PC-3 (cell line): ENCODE measurements around the gene RSPRY1. TPM values are rescaled to one million over a fixed set of nuclear protein-coding genes. Genes with fewer than 3 reads are reported as not detected.

ENCODE experiments used
- ATAC-seq: fragments of 200-7000 bp; cut with Tn5 transposase; 2 replicates; pipeline ENCODE4 v1.9.1; 2020; ENCODE audit warnings: mild to moderate bottlenecking, moderate library complexity
- BruUV-seq: library from RNA; stranded (reverse); fragments of 400-500 nt; replicated peaks from 2 replicates; lab custom pipeline; 2021; lab: Mats Ljungman, UMichigan
- CTCF ChIA-PET: fragments of 300-600 bp; sonication (Branson Sonifier 250); formaldehyde crosslinking; loops from one replicate; lab custom pipeline; 2022; ENCODE audit warnings: antibody characterized with exemption; lab: Charles Lee
- POLR2A ChIA-PET: fragments of 300-600 bp; sonication (Branson Sonifier 250); formaldehyde crosslinking; loops from one replicate; lab custom pipeline; 2022; ENCODE audit warnings: antibody characterized with exemption; ENCODE audit not compliant: unreplicated experiment; lab: Charles Lee
- DNase-seq: peaks from one replicate; pipeline ENCODE4 v3.0.0-alpha.2; 2015
- H2AFZ ChIP-seq: fragments of 300-600 bp; sonication (generic); 2 replicates; pipeline ENCODE4 v1.6.0; 2016; ENCODE audit warnings: antibody characterized with exemption, low read length
- H3F3A ChIP-seq: fragments of 300-600 bp; sonication (generic); one replicate; pipeline ENCODE4 v1.6.0; 2017; ENCODE audit warnings: antibody characterized with exemption, low read length, control low read depth, mild to moderate bottlenecking; ENCODE audit not compliant: unreplicated experiment
- H3K27ac ChIP-seq: fragments of 300-600 bp; sonication (generic); 2 replicates; pipeline ENCODE4 v1.5.1; 2016; ENCODE audit warnings: mild to moderate bottlenecking, low read length
- H3K27me3 ChIP-seq: fragments of 300-600 bp; sonication (generic); 2 replicates; pipeline ENCODE4 v1.6.1; 2016; ENCODE audit warnings: low read length, mixed read lengths
- H3K36me3 ChIP-seq: fragments of 300-600 bp; sonication (generic); 2 replicates; pipeline ENCODE4 v1.6.1; 2016; ENCODE audit warnings: low read depth, mixed run types, low read length, mixed read lengths
- H3K4me1 ChIP-seq: fragments of 300-600 bp; sonication (generic); 2 replicates; pipeline ENCODE4 v1.5.1; 2016; ENCODE audit warnings: low read length; ENCODE audit not compliant: insufficient read depth
- H3K4me2 ChIP-seq: fragments of 300-600 bp; sonication (generic); 2 replicates; pipeline ENCODE4 v1.6.0; 2016; ENCODE audit warnings: low read length
- H3K4me3 ChIP-seq: fragments of 300-600 bp; sonication (generic); 2 replicates; pipeline ENCODE4 v1.5.1; 2016; ENCODE audit warnings: mild to moderate bottlenecking, low read length, mixed read lengths
- H3K79me2 ChIP-seq: fragments of 300-600 bp; sonication (generic); 2 replicates; pipeline ENCODE4 v1.6.1; 2017; ENCODE audit warnings: low read length, mixed read lengths
- H3K9ac ChIP-seq: fragments of 300-600 bp; sonication (generic); 2 replicates; pipeline ENCODE4 v1.6.0; 2016; ENCODE audit warnings: mild to moderate bottlenecking, low read length
- H3K9me2 ChIP-seq: fragments of 300-600 bp; sonication (generic); replicated peaks from 2 replicates; pipeline ENCODE4 v1.6.1; 2016; ENCODE audit warnings: mixed run types, low read length, mixed read lengths
- H3K9me3 ChIP-seq: fragments of 300-600 bp; sonication (generic); 2 replicates; pipeline ENCODE4 v1.6.1; 2016; ENCODE audit warnings: low read length, mixed read lengths
- H4K20me1 ChIP-seq: fragments of 300-600 bp; sonication (generic); 2 replicates; pipeline ENCODE4 v1.6.1; 2016; ENCODE audit warnings: low read length, mixed read lengths
- EZH2 ChIP-seq: fragments of 300-600 bp; sonication (generic); IDR thresholded peaks from one replicate; pipeline ENCODE4 v1.6.1; 2017; ENCODE audit warnings: antibody characterized with exemption, mild to moderate bottlenecking, low read length; ENCODE audit not compliant: unreplicated experiment
- EZH2phosphoT487 ChIP-seq: fragments of 300-600 bp; sonication (generic); IDR thresholded peaks from 2 replicates; pipeline ENCODE4 v1.6.1; 2018; ENCODE audit warnings: mild to moderate bottlenecking, antibody characterized with exemption, low read length, borderline replicate concordance
- intact Hi-C: fragments of 100-400 bp; cut with micrococcal nuclease; formaldehyde crosslinking; loops from 2 replicates; pipeline ENCODE4 v1.9.0; 2023
- total RNA-seq: library from RNA; depleted of rRNA; stranded (reverse); fragments of >200 nt; gene quantifications from 2 replicates; pipeline ENCODE4 v1.2.3, GENCODE V29; 2014
- TF ChIP-seq, protein P1 (sequence below): fragments of 300-600 bp; sonication (generic); conservative IDR thresholded peaks from 2 replicates; pipeline ENCODE4 v1.5.1; 2017; ENCODE audit warnings: antibody characterized with exemption, low read depth, mild to moderate bottlenecking, low read length

RSPRY1 gene
- total RNA-seq, 1 experiment from 2014 or later: 17.5 TPM

DNA sequence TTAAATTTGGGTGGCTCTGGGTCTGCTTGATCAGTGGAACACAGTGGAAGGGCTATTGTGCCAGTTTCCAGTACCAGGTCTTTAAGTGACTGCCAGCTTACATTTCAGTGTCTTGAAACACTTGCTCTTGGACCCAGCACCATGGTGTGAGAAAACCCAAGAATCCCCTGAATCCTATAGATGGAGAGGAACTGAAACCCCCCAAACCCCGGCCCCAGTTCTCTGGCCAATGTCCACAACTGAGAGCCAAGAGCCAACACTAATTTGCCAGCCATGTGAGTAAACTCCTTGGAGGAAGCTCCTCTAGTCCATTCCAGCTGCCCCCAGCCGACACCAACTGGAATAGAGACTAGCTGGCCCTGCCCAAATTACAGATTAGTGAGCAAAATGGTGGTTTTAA is 56.5 kb downstream of the RSPRY1 start:
- Histone ChIP-seq H2AFZ (no peak overlapping the region), H3K4me3 (no peak overlapping the region), H3F3A (no peaks in the 10 kb centered on the region), H3K9me2 (no peaks in the 10 kb centered on the region), H3K79me2 (peaks cover 16% of the 10 kb centered on the region), H3K27ac (no peak overlapping the region), H3K9ac (no peak overlapping the region), H3K4me1 (peaks cover 12% of the 10 kb centered on the region; the same call in 1 of the 2 replicates), H3K36me3 (peaks cover 15% of the 10 kb centered on the region; the same call in 1 of the 2 replicates), H3K9me3 (no peaks in the 10 kb centered on the region), H3K4me2 (no peak overlapping the region), H3K27me3 (no peaks in the 10 kb centered on the region), H4K20me1 (no peaks in the 10 kb centered on the region)
- intact Hi-C loops: no loop called here
- ATAC-seq (no peak), DNase-seq (no peak)
- CTCF ChIA-PET: no interaction called here
- POLR2A ChIA-PET: no interaction called here
- TF ChIP-seq, protein P1, sequence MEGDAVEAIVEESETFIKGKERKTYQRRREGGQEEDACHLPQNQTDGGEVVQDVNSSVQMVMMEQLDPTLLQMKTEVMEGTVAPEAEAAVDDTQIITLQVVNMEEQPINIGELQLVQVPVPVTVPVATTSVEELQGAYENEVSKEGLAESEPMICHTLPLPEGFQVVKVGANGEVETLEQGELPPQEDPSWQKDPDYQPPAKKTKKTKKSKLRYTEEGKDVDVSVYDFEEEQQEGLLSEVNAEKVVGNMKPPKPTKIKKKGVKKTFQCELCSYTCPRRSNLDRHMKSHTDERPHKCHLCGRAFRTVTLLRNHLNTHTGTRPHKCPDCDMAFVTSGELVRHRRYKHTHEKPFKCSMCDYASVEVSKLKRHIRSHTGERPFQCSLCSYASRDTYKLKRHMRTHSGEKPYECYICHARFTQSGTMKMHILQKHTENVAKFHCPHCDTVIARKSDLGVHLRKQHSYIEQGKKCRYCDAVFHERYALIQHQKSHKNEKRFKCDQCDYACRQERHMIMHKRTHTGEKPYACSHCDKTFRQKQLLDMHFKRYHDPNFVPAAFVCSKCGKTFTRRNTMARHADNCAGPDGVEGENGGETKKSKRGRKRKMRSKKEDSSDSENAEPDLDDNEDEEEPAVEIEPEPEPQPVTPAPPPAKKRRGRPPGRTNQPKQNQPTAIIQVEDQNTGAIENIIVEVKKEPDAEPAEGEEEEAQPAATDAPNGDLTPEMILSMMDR: no peak
- TF ChIP-seq EZH2: no peak
- no peak for TF ChIP-seq EZH2phosphoT487
- BruUV-seq: no TSS peak

DNA sequence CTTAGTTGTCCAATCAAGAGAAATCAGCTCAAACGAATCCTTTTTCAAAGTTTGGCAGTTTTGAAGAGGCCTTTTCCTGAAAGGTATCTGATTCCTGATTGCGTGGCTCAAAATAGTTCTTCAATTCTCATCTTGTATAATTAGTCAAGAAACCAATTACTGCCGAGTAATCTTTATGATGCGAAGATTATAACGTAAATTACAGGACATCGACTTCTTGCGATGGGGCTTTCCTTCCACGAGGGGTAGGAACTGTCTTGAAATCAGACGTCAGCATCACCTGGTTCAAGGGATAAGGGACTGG is 58.3 kb downstream of the RSPRY1 start:
- intact Hi-C loops: loop anchor here (1.0 to 2.0 kb wide), 2 partner anchors 32 to 178 kb away; no protein-coding TSS in a partner anchor
- Histone ChIP-seq H3K4me2 (peak overlapping the region; percentile 78), H3K9me2 (no peaks in the 10 kb centered on the region), H4K20me1 (no peaks in the 10 kb centered on the region), H3K27me3 (no peaks in the 10 kb centered on the region), H2AFZ (peak overlapping the region; percentile 78), H3K9ac (peak overlapping the region; percentile 20), H3K27ac (peak overlapping the region; percentile 36), H3K9me3 (no peaks in the 10 kb centered on the region), H3K36me3 (peaks cover 3% of the 10 kb centered on the region), H3F3A (no peaks in the 10 kb centered on the region), H3K4me3 (peak overlapping the region; percentile 79), H3K4me1 (peaks cover 12% of the 10 kb centered on the region; the same call in 1 of the 2 replicates), H3K79me2 (peaks cover 16% of the 10 kb centered on the region)
- DNase-seq (no peak), ATAC-seq (no peak; the same call in 1 of the 2 replicates)
- TSS peak; percentile 94 for BruUV-seq
- ChIA-PET CTCF (interaction anchor here (1.3 kb wide), 1 partner anchor 56 kb away, joined by 3 read pairs; no protein-coding TSS in a partner anchor), POLR2A (interaction anchor here (0.7 kb wide), 1 partner anchor 715 kb away, joined by 3 read pairs; no protein-coding TSS in a partner anchor)
- TF ChIP-seq, protein P1: no peak

DNA sequence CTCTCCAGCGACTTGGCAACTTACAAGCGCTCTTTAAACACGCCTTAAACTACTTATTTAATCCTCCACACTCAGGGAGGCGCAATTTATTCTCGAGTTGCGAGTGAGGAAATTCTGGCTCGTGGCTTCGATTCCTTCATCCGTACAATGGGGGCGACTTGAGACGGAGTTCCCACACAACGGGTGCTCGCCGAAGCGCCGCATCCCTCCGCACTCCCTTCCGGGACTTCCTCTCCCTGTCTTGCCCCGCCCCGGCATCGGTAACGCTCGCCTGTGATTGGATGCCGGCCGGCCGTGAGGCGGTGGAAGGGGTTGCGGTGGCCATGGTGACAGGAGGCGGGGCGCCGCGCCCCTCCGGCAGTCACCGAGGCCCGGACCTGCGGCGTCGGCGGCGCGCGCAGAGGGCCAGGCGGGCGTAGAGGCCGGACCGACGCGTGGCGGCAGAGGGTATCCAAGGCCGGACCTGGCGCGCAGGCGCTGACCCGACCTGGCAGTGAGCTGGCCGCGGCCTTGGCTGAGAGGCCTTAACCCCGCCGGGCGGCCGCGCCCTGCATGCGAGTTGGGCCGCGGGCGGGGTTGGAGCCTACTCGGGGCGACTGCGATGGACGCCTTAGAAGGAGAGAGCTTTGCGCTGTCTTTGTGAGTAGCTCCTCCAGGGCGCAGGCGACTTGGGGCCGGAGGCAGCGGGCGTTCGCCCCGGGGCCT is 58.8 kb downstream of the RSPRY1 start, which contains the start of gene ARL2BP:
TSS of gene ARL2BP (plus strand) at position 493 of the 705 bp plus-strand sequence. CDS start at position 602, 109 bp downstream.
- no TSS peak for BruUV-seq
- DNase-seq (peak; percentile 95), ATAC-seq (peak; percentile 97)
- ChIA-PET CTCF (interaction anchor here (1.3 kb wide), 1 partner anchor 55 kb away, joined by 3 read pairs; no protein-coding TSS in a partner anchor), POLR2A (no interaction called here)
- H4K20me1 ChIP-seq: no peaks in the 10 kb centered on the region
- H3F3A ChIP-seq: no peaks in the 10 kb centered on the region
- peak within 1 kb of the TSS; percentile 96 for H3K4me2 ChIP-seq
- peaks cover 16% of the 10 kb centered on the region for H3K79me2 ChIP-seq
- intact Hi-C loops: loop anchor here (1.0 to 5.0 kb wide), 6 partner anchors 32 to 177 kb away; no protein-coding TSS in a partner anchor
- H3K4me1 ChIP-seq: peaks cover 12% of the 10 kb centered on the region; the same call in 1 of the 2 replicates
- H3K36me3 ChIP-seq: peaks cover 3% of the 10 kb centered on the region
- H3K9me2 ChIP-seq: no peaks in the 10 kb centered on the region
- H3K4me3 ChIP-seq: peak within 1 kb of the TSS; percentile 79
- no peaks in the 10 kb centered on the region for H3K27me3 ChIP-seq
- peak within 1 kb of the TSS; percentile 87 for H3K9ac ChIP-seq
- H3K9me3 ChIP-seq: no peaks in the 10 kb centered on the region
- peak within 1 kb of the TSS; percentile 37 for H3K27ac ChIP-seq
- TF ChIP-seq, protein P1: peak; percentile 42
- no peak for TF ChIP-seq EZH2
- TF ChIP-seq EZH2phosphoT487: peak; percentile 60; the same call in 1 of the 2 replicates
- H2AFZ ChIP-seq: peak within 1 kb of the TSS; percentile 78
